Esophagus (tissue), 2 donors: Measurements from ENCODE around the gene TDRKH. TPM values are rescaled to one million over a fixed set of nuclear protein-coding genes. Genes with fewer than 3 reads are reported as not detected.
A peak's percentile ranks its signal among the peaks of the same experiment; 100 is the strongest.

Experiments
- H3K27ac ChIP-seq, 2 donors: one replicate each; pipeline ENCODE4 v1.5.1; 2013; ENCODE audit warnings: low read depth in 2 of 2, mild to moderate bottlenecking in 2 of 2, inconsistent platforms in 1 of 2, low read length in 1 of 2, moderate library complexity in 1 of 2
- H3K27me3 ChIP-seq, 2 donors: one replicate each; pipeline ENCODE4 v1.6.1; 2013; ENCODE audit warnings: low read length in 2 of 2, control low read depth in 1 of 2, mild to moderate bottlenecking in 1 of 2; ENCODE audit not compliant: insufficient read depth in 2 of 2, control insufficient read depth in 1 of 2
- H3K36me3 ChIP-seq, 2 donors: one replicate each; pipeline ENCODE4 v1.6.1; 2013; ENCODE audit warnings: low read length in 1 of 2; ENCODE audit not compliant: control insufficient read depth in 2 of 2, insufficient read depth in 2 of 2
- H3K4me1 ChIP-seq, 2 donors: one replicate each; pipeline ENCODE4 v1.6.1; 2013; ENCODE audit warnings: low read length in 1 of 2; ENCODE audit not compliant: control insufficient read depth in 2 of 2, insufficient read depth in 2 of 2
- H3K4me3 ChIP-seq, 2 donors: one replicate each; pipeline ENCODE4 v1.5.1; 2013; ENCODE audit warnings: low read length in 2 of 2, mild to moderate bottlenecking in 2 of 2, low read depth in 1 of 2, moderate library complexity in 1 of 2
- H3K9me3 ChIP-seq, 2 donors: one replicate each; pipeline ENCODE4 v1.6.1; 2013; ENCODE audit warnings: mild to moderate bottlenecking in 2 of 2, low read depth in 1 of 2, low read length in 1 of 2, moderate library complexity in 1 of 2; ENCODE audit not compliant: control insufficient read depth in 2 of 2, insufficient read depth in 1 of 2
- WGBS, 2 donors: extraction: QIAGEN DNeasy Blood & Tissue Kit; methylation state at CpG; one replicate each; pipeline ENCODE4 v1.1.7; 2013; 5-methylcytosine and 5-hydroxymethylcytosine counted together
- polyA plus RNA-seq, 2 donors: library from polyadenylated mRNA; stranded (reverse); fragments of 200-250 nt; gene quantifications; one replicate each; pipeline ENCODE4 v1.2.3, GENCODE V29; 2013
- donor health status: healthy with polysubstance abuse.
- donor health status: Bipolar disorder and iron deficiency.

TDRKH gene
- polyA plus RNA-seq, 2 donors: 1.1 to 1.5 TPM

- H3K27me3 ChIP-seq: no peaks in the 10 kb centered on the region
These were observed 34.9 kb upstream of the TDRKH start for GRCh38 chr1:151825204-151825603.

GRCh38 chr1:151823175-151823574 lies 32.9 kb upstream of the TDRKH start:
- no peaks in the 10 kb centered on the region for H3K27me3 ChIP-seq
- 79 to 81% methylated on average over 8 of the region's 8 CpGs for WGBS, 2 donors
- H3K4me3 ChIP-seq: no peak overlapping the region
- peaks cover 0 to 8% of the 10 kb centered on the region in 2 donors for H3K4me1 ChIP-seq
- no peak overlapping the region for H3K27ac ChIP-seq
- no peaks in the 10 kb centered on the region for H3K9me3 ChIP-seq
- peaks cover 0 to 4% of the 10 kb centered on the region in 2 donors for H3K36me3 ChIP-seq

More at GRCh38 chr1:151825204-151825603, 34.9 kb upstream of the TDRKH start:
- Histone ChIP-seq H3K9me3 (no peaks in the 10 kb centered on the region), H3K4me3 (peak overlapping the region in 1 of 2 donors; percentile 11), H3K27ac (no peak overlapping the region), H3K4me1 (peaks cover 0 to 9% of the 10 kb centered on the region in 2 donors), H3K36me3 (peaks cover 0 to 4% of the 10 kb centered on the region in 2 donors)
- 77 to 80% methylated on average over 9 of the region's 9 CpGs for WGBS, 2 donors

GRCh38 chr1:151822404-151822803 lies 32.1 kb upstream of the TDRKH start:
- no peaks in the 10 kb centered on the region for H3K27me3 ChIP-seq
- whole genome bisulfite sequencing, 2 donors: 49 to 60% methylated on average over 7 of the region's 7 CpGs
- H3K4me3 ChIP-seq: no peak overlapping the region
- peaks cover 0 to 10% of the 10 kb centered on the region in 2 donors for H3K4me1 ChIP-seq
- H3K36me3 ChIP-seq: no peaks in the 10 kb centered on the region
- H3K9me3 ChIP-seq: no peaks in the 10 kb centered on the region
- H3K27ac ChIP-seq: no peak overlapping the region

- Histone ChIP-seq H3K9me3 (no peaks in the 10 kb centered on the region), H3K36me3 (no peaks in the 10 kb centered on the region), H3K4me1 (peaks cover 0 to 19% of the 10 kb centered on the region in 2 donors), H3K27ac (no peak overlapping the region), H3K27me3 (no peaks in the 10 kb centered on the region), H3K4me3 (no peak overlapping the region)
- 19 to 23% methylated on average over 2 of the region's 2 CpGs for WGBS, 2 donors
These were observed 30.6 kb upstream of the TDRKH start for GRCh38 chr1:151820940-151821339.

- Histone ChIP-seq H3K9me3 (no peaks in the 10 kb centered on the region), H3K4me3 (no peak overlapping the region), H3K36me3 (no peaks in the 10 kb centered on the region), H3K27me3 (no peaks in the 10 kb centered on the region), H3K4me1 (peaks cover 0 to 19% of the 10 kb centered on the region in 2 donors), H3K27ac (no peak overlapping the region)
- 60 to 65% methylated on average over 7 of the region's 7 CpGs for WGBS, 2 donors
These were observed 29.8 kb upstream of the TDRKH start for GRCh38 chr1:151819976-151820623.

- 80 to 89% methylated on average over 12 of the region's 12 CpGs for WGBS, 2 donors
- H3K27ac ChIP-seq: no peak overlapping the region
- H3K27me3 ChIP-seq: no peaks in the 10 kb centered on the region
- H3K9me3 ChIP-seq: no peaks in the 10 kb centered on the region
- H3K36me3 ChIP-seq: peaks cover 0 to 2% of the 10 kb centered on the region in 2 donors
- peaks cover 0 to 19% of the 10 kb centered on the region in 2 donors for H3K4me1 ChIP-seq
- no peak overlapping the region for H3K4me3 ChIP-seq
These were observed 29.0 kb upstream of the TDRKH start for GRCh38 chr1:151819227-151819835.

GRCh38 chr1:151817353-151817730 lies 27.0 kb upstream of the TDRKH start:
- 61 to 67% methylated on average over 7 of the region's 7 CpGs for WGBS, 2 donors
- peaks cover 0 to 19% of the 10 kb centered on the region in 2 donors for H3K4me1 ChIP-seq
- H3K4me3 ChIP-seq: no peak overlapping the region
- no peaks in the 10 kb centered on the region for H3K9me3 ChIP-seq
- no peaks in the 10 kb centered on the region for H3K27me3 ChIP-seq
- H3K36me3 ChIP-seq: peaks cover 0 to 2% of the 10 kb centered on the region in 2 donors
- no peak overlapping the region for H3K27ac ChIP-seq

GRCh38 chr1:151816548-151817352 lies 26.4 kb upstream of the TDRKH start:
- Histone ChIP-seq H3K4me3 (no peak overlapping the region), H3K36me3 (peaks cover 0 to 2% of the 10 kb centered on the region in 2 donors), H3K4me1 (peaks cover 0 to 19% of the 10 kb centered on the region in 2 donors), H3K9me3 (no peaks in the 10 kb centered on the region), H3K27ac (no peak overlapping the region), H3K27me3 (no peaks in the 10 kb centered on the region)
- WGBS, 2 donors: 58% methylated on average over 25 to 26 of the region's 26 CpGs

- Histone ChIP-seq H3K4me1 (peaks cover 0 to 19% of the 10 kb centered on the region in 2 donors), H3K4me3 (no peak overlapping the region), H3K9me3 (no peaks in the 10 kb centered on the region), H3K36me3 (peaks cover 0 to 2% of the 10 kb centered on the region in 2 donors), H3K27me3 (no peaks in the 10 kb centered on the region), H3K27ac (no peak overlapping the region)
- 66 to 76% methylated on average over 12 of the region's 12 CpGs for WGBS, 2 donors
These were observed 25.5 kb upstream of the TDRKH start for GRCh38 chr1:151815716-151816327.
